Psoas muscle (tissue), 8 donors: ENCODE results near the gene TTC17. TPM values are rescaled to one million over a fixed set of nuclear protein-coding genes. Genes with fewer than 3 reads are reported as not detected.
"Not testable (repeated sequence)": the region's sequence is repeated elsewhere in the genome, so short reads cannot be mapped to it uniquely, and the experiment has no call there.

Experiments
- ATAC-seq, 4 donors: fragments of 200-7000 bp; cut with Tn5 transposase; one replicate each; pipeline ENCODE4 v1.9.1; 2020; ENCODE audit warnings: moderate library complexity in 3 of 4, mild to moderate bottlenecking in 2 of 4
- DNase-seq, 2 donors: peaks; one replicate each; pipeline ENCODE4 v3.0.0-alpha.2; 2020
- H3K27ac ChIP-seq: fragments of 200-600 bp; one replicate; pipeline ENCODE4 v1.8.0; 2022
- H3K27me3 ChIP-seq, 3 donors: fragments of 200-600 bp in 1 of 3; one replicate each; pipeline versions ENCODE4 v1.6.1 to v1.8.0; 2013 to 2022; ENCODE audit warnings: low read length in 2 of 3, mild to moderate bottlenecking in 2 of 3, moderate library complexity in 1 of 3; ENCODE audit not compliant: insufficient read depth in 3 of 3
- H3K36me3 ChIP-seq, 2 donors: fragments of 200-600 bp in 1 of 2; one replicate each; pipeline versions ENCODE4 v1.6.1 to v1.8.0; 2013 to 2022; ENCODE audit warnings: low read depth in 1 of 2, mild to moderate bottlenecking in 1 of 2, moderate library complexity in 1 of 2; ENCODE audit not compliant: insufficient read depth in 1 of 2
- H3K4me1 ChIP-seq: fragments of 200-600 bp; one replicate; pipeline ENCODE4 v1.8.0; 2022
- H3K4me3 ChIP-seq: fragments of 200-600 bp; one replicate; pipeline ENCODE4 v1.8.0; 2022; ENCODE audit warnings: mild to moderate bottlenecking
- H3K9me3 ChIP-seq: fragments of 200-600 bp; one replicate; pipeline ENCODE4 v1.8.0; 2022
- WGBS, 3 donors: extraction: QIAGEN DNeasy Blood & Tissue Kit; methylation state at CpG; one replicate each; pipeline versions ENCODE4 v1.1.6 to v1.1.7; 2013; 5-methylcytosine and 5-hydroxymethylcytosine counted together
- intact Hi-C, 2 donors: fragments of 100-400 bp; cut with DNase I; formaldehyde crosslinking; loops; one replicate each; pipeline versions ENCODE4 v1.11.0 to v1.14.2; 2022
- polyA plus RNA-seq, 3 donors: library from polyadenylated mRNA; stranded (reverse); fragments of 200-250 nt; gene quantifications; one replicate each; pipeline ENCODE4 v1.2.3, GENCODE V29; 2013
- total RNA-seq, 4 donors: library from RNA; stranded (reverse); fragmentation: NEBNext Ultra II Directional in 2 of 4; extraction: Animal tissue kit (Norgen Biotek cat#: 25700) in 2 of 4; gene quantifications; one replicate each; pipeline versions ENCODE4 v1.2.1 to v1.2.4, GENCODE V29; 2021 to 2023
- TF ChIP-seq, protein P1 (sequence below): fragments of 200-600 bp; IDR thresholded peaks from one replicate; pipeline ENCODE4 v1.8.0; 2022; ENCODE audit warnings: antibody characterized with exemption
- donor health status: healthy with polysubstance abuse.
- donor health status: DM: no; HTN: no; CAD: no; lungs with moderate emphysema.
- donor health status: Bipolar disorder and iron deficiency.
- donor health status: healthy.
- donor health status: DM: yes; HTN: yes; CAD: no.
- donor health status: DM: no; HTN: no; CAD: no.
- donor health status: DM: no; HTN: no; CAD: no.
- donor health status: DM: yes; HTN: yes; CAD: no.

TTC17 gene
- total and polyA plus RNA-seq, 7 donors: 17.9 to 33.3 (median 27.5) TPM

DNA sequence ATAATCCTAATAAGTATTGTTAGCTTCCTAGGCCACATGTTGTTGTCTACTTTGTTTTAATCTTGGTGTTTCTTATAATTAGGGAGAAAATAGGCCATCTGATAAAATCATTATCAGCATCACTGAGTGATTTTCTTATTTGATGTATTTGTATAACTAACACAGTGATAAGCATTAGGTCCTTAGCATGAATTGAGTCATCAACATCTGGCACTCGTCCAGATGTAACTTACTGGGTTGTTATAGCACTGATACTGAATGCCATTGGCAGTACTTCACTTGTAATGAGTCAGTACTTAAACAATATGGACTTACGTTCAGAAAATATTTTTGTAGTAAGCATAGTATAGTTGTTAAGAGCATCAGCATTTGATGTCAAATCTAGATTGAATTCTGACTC, 30.7 kb upstream of the TTC17 start:
- ATAC-seq (no peak), DNase-seq (no peak)
- H3K4me1 ChIP-seq: no peaks in the 10 kb centered on the region
- intact Hi-C loops: no loop called here
- H3K36me3 ChIP-seq: peaks cover 20 to 100% of the 10 kb centered on the region in 2 donors
- WGBS, 3 donors: 77 to 84% (median 79%) methylated on average over 2 of the region's 2 CpGs
- TF ChIP-seq, protein P1, sequence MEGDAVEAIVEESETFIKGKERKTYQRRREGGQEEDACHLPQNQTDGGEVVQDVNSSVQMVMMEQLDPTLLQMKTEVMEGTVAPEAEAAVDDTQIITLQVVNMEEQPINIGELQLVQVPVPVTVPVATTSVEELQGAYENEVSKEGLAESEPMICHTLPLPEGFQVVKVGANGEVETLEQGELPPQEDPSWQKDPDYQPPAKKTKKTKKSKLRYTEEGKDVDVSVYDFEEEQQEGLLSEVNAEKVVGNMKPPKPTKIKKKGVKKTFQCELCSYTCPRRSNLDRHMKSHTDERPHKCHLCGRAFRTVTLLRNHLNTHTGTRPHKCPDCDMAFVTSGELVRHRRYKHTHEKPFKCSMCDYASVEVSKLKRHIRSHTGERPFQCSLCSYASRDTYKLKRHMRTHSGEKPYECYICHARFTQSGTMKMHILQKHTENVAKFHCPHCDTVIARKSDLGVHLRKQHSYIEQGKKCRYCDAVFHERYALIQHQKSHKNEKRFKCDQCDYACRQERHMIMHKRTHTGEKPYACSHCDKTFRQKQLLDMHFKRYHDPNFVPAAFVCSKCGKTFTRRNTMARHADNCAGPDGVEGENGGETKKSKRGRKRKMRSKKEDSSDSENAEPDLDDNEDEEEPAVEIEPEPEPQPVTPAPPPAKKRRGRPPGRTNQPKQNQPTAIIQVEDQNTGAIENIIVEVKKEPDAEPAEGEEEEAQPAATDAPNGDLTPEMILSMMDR: no peak
- no peak overlapping the region for H3K27ac ChIP-seq
- H3K9me3 ChIP-seq: no peaks in the 10 kb centered on the region
- no peaks in the 10 kb centered on the region for H3K27me3 ChIP-seq
- no peak overlapping the region for H3K4me3 ChIP-seq

DNA sequence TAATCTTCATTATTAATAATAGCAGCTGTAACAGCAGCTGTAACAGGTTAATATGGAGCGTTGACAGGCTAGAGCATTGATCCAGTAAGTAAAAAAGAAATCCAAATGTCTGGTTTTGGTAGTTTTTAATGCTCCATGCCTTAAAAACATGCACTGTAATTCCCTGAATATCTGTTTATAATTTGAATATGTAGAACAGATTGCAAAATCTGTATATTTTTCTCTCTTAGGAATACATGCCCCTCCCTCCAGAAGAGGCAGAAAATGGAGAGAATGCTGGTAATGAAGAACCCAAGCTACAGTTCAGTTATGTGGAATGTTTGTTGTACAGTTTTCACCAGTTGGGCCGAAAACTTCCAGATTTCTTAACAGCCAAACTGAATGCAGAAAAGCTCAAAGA, 30.2 kb upstream of the TTC17 start:
- intact Hi-C loops: no loop called here
- H3K9me3 ChIP-seq: no peaks in the 10 kb centered on the region
- H3K27me3 ChIP-seq: no peaks in the 10 kb centered on the region
- no peak overlapping the region for H3K4me3 ChIP-seq
- no peaks in the 10 kb centered on the region for H3K4me1 ChIP-seq
- no peak overlapping the region for H3K27ac ChIP-seq
- WGBS, 3 donors: 95 to 100% (median 98%) methylated on average over 2 of the region's 2 CpGs
- TF ChIP-seq, protein P1: no peak
- peaks cover 20 to 100% of the 10 kb centered on the region in 2 donors for H3K36me3 ChIP-seq
- DNase-seq: no peak
- no peak for ATAC-seq

DNA sequence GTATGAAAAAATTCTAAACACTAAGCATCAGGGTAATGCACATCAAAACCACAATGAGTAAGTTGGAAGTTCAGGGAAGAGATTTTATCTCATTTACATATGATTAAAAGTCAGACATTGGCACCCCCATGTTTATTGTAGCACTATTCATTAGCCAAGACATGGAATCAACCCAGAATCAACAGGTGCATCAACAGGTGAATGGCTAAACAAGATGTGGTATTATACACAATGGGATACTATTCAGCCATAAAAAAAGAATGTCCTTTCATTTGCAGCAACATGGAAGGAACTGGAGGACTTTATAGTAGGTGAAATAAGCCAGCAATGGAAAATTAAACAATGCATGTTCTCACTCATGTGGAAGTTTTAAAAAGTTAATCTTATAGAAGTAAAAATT, 17.6 kb upstream of the TTC17 start:
- ATAC-seq (no peak), DNase-seq (no peak)
- Histone ChIP-seq H3K36me3 (peaks cover 6 to 65% of the 10 kb centered on the region in 2 donors), H3K27ac (no peak overlapping the region), H3K4me3 (no peak overlapping the region), H3K9me3 (no peaks in the 10 kb centered on the region), H3K27me3 (no peaks in the 10 kb centered on the region), H3K4me1 (no peaks in the 10 kb centered on the region)
- TF ChIP-seq, protein P1: no peak
- intact Hi-C loops: no loop called here

DNA sequence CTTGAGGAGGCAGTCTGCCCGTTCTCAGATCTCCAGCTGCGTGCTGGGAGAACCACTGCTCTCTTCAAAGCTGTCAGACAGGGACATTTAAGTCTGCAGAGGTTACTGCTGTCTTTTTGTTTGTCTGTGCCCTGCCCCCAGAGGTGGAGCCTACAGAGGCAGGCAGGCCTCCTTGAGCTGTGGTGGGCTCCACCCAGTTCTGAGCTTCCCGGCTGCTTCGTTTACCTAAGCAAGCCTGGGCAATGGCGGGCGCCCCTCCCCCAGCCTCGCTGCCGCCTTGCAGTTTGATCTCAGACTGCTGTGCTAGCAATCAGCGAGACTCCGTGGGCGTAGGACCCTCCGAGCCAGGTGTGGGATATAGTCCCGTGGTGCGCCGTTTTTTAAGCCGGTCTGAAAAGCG, 7.3 kb upstream of the TTC17 start:
- H3K4me3 ChIP-seq, H3K9me3 ChIP-seq, H3K36me3 ChIP-seq, intact Hi-C loops, H3K27ac ChIP-seq, H3K4me1 ChIP-seq, H3K27me3 ChIP-seq, ATAC-seq, DNase-seq: not testable (repeated sequence)
- WGBS, 3 donors: 38 to 40% methylated on average over 3 to 5 of the region's 17 CpGs; no CpG with 5 or more reads in 1 of the 3 donors

DNA sequence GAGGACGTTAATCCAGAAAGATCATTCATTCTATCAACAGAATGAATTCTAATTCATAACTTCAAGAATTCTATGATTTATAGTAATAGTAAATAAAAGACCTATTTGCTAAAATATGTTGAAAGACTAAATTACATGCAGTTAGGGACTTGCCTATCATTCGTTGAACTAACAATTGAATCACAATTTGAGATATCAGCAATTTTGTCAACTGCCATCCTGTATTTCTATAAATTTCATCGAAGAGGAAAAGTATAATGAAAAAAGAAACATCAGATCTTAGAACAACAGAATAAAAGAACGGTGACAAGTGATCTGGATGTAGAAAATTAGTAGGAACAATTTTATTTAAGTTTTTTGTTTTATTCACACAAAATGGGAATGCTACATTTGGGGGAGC, 4.4 kb upstream of the TTC17 start:
- no peak for ATAC-seq
- Histone ChIP-seq H3K36me3 (no peaks in the 10 kb centered on the region), H3K9me3 (no peaks in the 10 kb centered on the region), H3K27ac (no peak overlapping the region), H3K4me3 (no peak overlapping the region), H3K4me1 (peaks cover 7% of the 10 kb centered on the region), H3K27me3 (no peaks in the 10 kb centered on the region)
- 90 to 94% (median 94%) methylated on average over 4 of the region's 4 CpGs for WGBS, 3 donors
- TF ChIP-seq, protein P1: no peak
- DNase-seq: no peak
- intact Hi-C loops: no loop called here
